Coronary artery (tissue), 2 donors: ENCODE data around the gene ESYT3.
A peak's percentile ranks its signal among the peaks of the same experiment; 100 is the strongest.
"Not testable (repeated sequence)": the region's sequence is repeated elsewhere in the genome, so short reads cannot be mapped to it uniquely, and the experiment has no call there.

Experiments used
- DNase-seq: peaks from one replicate; pipeline ENCODE4 v3.0.0-alpha.2; 2017; ENCODE audit warnings: low spot score
- H3K27ac ChIP-seq, 2 donors: fragments of 200-600 bp; sonication (generic); one replicate each; pipeline ENCODE4 v1.5.1; 2016 to 2019
- H3K4me3 ChIP-seq: fragments of 200-600 bp; sonication (generic); 2 replicates; pipeline ENCODE4 v1.5.1; 2016; ENCODE audit warnings: mild to moderate bottlenecking, moderate library complexity
- TF ChIP-seq, protein P1 (sequence below): fragments of 200-600 bp; sonication (generic); IDR thresholded peaks from one replicate; pipeline ENCODE4 v1.5.1; 2019; ENCODE audit warnings: antibody characterized with exemption

Gene ESYT3

DNA sequence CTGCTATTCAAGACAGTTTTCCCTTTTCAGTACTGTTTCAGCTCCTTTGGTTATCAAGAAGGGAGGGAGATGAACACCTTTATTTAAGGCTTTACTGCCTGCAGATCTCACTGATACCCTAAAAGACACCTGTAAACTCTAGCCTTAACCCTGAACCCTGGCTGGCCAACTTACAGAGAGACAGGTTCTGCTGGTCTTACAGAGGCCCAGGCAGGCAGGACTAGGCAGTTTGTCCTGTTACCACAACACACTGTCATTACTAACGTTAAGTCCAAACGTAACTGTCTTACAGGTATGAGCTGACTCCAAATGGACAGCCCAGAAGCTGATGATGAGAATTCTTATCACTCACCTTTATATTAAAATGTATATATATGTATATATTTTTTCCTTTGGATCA, 42.1 kb downstream of the ESYT3 start:
- DNase-seq = no peak
- TF ChIP-seq, protein P1, sequence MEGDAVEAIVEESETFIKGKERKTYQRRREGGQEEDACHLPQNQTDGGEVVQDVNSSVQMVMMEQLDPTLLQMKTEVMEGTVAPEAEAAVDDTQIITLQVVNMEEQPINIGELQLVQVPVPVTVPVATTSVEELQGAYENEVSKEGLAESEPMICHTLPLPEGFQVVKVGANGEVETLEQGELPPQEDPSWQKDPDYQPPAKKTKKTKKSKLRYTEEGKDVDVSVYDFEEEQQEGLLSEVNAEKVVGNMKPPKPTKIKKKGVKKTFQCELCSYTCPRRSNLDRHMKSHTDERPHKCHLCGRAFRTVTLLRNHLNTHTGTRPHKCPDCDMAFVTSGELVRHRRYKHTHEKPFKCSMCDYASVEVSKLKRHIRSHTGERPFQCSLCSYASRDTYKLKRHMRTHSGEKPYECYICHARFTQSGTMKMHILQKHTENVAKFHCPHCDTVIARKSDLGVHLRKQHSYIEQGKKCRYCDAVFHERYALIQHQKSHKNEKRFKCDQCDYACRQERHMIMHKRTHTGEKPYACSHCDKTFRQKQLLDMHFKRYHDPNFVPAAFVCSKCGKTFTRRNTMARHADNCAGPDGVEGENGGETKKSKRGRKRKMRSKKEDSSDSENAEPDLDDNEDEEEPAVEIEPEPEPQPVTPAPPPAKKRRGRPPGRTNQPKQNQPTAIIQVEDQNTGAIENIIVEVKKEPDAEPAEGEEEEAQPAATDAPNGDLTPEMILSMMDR = no peak
- Histone ChIP-seq H3K4me3 (no peak overlapping the region), H3K27ac (no peak overlapping the region)

DNA sequence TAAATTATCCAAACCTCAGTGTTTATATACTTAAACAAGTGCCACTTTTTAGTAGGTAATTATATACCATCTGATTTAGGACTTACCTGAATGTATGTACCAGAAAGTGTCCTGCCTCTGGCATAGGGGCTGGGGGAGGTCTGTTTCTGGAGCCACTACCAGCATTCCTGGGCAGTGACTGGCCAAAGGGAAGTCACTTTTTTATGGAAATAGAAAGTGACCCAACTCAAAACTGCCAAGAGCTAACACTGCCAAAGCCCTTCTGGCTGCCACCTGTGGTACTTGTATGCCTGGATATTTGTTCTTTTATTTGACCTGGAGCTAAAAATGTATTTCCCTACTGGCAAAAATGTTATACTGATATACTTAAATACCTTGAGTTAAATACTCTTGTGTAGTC, 42.7 kb downstream of the ESYT3 start:
- TF ChIP-seq, protein P1 = no peak
- DNase-seq = no peak

DNA sequence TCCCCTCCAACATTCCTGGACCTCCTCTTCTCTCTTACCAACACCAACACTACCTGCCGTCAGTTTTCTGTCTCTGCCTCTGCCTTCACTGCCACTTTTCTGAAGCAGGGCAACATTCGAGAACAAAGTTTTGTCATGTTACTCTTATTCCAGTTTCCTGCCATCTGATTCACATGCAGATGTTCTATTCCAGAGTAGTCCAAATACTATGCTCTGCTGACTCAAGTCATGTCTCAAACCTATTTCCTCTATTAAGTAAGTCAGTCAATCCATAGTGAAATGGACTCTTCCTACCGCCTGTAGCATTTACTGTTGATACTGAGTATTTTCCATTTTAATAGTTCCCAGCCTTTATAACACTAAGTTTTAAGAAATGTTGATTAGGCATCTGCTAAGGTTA, 43.4 kb downstream of the ESYT3 start:
- DNase-seq = no peak
- TF ChIP-seq, protein P1 = no peak
- Histone ChIP-seq H3K4me3 (no peak overlapping the region), H3K27ac (no peak overlapping the region)

More for the DNA sequence above, 42.7 kb downstream of the ESYT3 start:
- H3K4me3 ChIP-seq = no peak overlapping the region
- no peak overlapping the region for H3K27ac ChIP-seq

DNA sequence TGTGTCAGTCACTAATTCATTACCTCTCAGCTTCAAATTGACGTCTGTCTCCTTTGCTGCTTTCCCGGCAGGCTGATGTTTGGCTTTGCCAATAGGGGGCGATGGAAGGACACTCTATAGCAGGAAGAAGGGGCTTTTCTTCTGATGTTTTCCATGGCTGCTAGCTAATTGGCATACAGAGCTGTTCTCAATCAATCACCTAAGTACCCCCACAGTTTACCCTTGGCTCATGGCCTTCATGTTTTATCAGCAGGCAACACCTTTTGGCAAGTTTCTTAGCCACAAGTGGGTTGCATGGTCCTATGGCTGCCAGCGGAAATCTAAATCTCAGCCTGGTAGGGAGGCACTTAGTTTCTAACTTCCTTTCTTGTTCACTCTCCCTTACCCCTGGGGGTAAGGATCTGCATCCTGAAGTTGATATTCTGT, 45.0 kb downstream of the ESYT3 start:
- DNase-seq = no peak
- TF ChIP-seq, protein P1 = peak; percentile 14
- H3K4me3 ChIP-seq = no peak overlapping the region
- H3K27ac ChIP-seq = no peak overlapping the region

DNA sequence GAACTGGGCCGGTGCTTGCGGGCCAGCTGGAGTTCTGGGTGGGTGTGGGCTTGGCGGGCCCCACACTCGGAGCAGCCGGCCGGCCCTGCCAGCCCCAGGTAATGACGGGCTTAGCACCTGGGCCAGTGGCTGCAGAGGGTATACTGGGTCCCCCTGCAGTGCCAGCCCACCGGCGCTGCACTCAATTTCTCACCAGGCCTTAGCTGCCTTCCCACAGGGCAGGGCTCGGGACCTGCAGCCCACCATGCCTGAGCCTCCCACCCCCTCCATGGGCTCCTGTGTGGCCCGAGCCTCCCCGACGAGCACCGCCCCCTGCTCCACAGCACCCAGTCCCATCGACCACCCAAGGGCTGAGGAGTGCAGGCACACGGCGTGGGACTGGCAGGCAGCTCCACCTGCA, 50.3 kb downstream of the ESYT3 start:
- H3K27ac ChIP-seq, DNase-seq, H3K4me3 ChIP-seq: not testable (repeated sequence)

DNA sequence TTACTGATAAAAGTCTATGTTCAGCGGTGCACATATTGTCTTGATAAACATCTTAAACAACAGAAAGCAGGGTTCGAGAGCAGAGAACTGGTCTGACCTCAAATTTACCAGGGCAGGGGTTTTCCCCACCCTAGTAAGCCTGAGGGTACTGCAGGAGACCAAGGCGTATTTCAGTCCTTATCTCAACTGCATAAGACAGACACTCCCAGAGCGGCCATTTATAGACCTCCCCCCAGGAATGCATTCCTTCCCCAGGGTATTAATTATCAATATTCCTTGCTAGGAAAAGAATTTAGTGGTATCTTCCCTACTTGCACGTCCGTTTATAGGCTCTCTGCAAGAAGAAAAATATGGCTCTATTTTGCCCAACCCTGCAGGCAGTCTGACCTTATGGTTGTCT, 52.2 kb downstream of the ESYT3 start:
- DNase-seq, H3K4me3 ChIP-seq, H3K27ac ChIP-seq: not testable (repeated sequence)

DNA sequence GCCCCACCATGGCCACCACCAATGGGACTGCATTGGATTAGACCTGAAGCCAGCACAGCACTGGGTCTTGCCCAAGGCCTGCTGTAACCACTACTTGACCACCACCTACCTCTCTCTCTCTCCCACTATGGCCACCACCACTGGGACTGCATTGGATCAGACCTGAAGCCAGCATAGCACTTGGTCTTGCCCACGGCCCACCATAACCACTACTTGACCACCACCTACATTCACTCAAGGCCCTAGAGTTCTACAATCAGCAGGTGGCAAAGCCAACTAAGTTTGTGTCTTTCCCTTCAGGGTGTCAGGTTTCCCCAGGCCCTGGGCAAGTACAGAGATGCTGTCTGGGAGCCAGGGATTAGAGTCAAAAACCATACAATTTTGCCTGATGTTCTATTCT, 57.6 kb downstream of the ESYT3 start:
- Histone ChIP-seq H3K4me3 (no peak overlapping the region), H3K27ac (no peak overlapping the region)

DNA sequence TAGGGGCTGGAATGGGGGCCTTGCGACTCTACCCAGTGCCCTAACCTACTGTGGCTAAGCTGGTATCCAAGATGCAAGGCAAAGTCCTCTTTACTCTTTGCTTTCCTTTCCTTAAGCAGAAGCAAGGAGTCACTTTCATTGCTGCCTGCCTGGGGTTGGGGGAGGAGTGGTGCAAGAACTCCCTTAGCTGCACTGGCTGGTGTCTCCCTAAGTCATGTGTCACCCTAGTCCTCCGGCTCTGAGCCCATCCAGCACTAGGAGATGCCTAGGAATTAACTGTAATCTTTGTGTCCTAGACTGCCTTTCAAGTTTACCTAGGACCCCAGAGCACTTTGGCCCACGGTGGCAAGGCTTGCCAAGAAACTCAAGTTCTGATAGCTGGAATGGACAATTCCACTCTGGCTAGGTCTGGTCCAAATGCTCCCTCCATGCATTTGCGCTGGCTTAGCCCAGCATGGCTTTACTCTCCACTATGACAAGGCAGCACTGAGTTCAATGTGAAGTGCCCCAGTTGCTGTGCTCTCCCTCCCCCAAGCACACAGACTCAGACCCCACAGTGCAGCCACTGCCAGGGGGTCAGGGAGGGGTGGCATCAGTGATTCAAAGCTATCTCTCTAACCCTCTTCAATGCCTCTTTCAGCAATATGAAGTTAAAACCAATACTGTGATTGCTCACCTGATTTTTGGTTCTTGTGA, 58.7 kb downstream of the ESYT3 start:
- Histone ChIP-seq H3K4me3 (no peak overlapping the region), H3K27ac (no peak overlapping the region)
- no peak for DNase-seq
- TF ChIP-seq, protein P1 = no peak

More for the DNA sequence above, 57.6 kb downstream of the ESYT3 start:
- TF ChIP-seq, protein P1 = no peak
- DNase-seq = no peak
